RWPE1 (cell line): ENCODE measurements around the gene SHB.
A peak's percentile ranks its signal among the peaks of the same experiment; 100 is the strongest.

Experiments
- CTCF ChIA-PET: fragments of 350-600 bp; sonication (Branson Sonifier 250); formaldehyde crosslinking; extraction: SDS; loops from one replicate; lab custom pipeline; 2021; lab: Yijun Ruan, JAX
- POLR2A ChIA-PET: fragments of 400-600 bp; formaldehyde crosslinking; extraction: SDS; loops from one replicate; lab custom pipeline; 2020; ENCODE audit warnings: antibody characterized with exemption; ENCODE audit not compliant: low non-redundant PET; lab: Yijun Ruan, JAX
- DNase-seq: peaks from one replicate; pipeline ENCODE4 v3.0.0; 2012; ENCODE audit warnings: low spot score
- H3K27ac ChIP-seq: fragments of 450-650 bp; 2 replicates; pipeline ENCODE4 v1.5.1; 2017
- TF ChIP-seq, protein P1 (sequence below): fragments of 450-650 bp; conservative IDR thresholded peaks from 2 replicates; pipeline ENCODE4 v1.5.1; 2017; ENCODE audit warnings: low read depth, mild to moderate bottlenecking

Gene SHB

DNA sequence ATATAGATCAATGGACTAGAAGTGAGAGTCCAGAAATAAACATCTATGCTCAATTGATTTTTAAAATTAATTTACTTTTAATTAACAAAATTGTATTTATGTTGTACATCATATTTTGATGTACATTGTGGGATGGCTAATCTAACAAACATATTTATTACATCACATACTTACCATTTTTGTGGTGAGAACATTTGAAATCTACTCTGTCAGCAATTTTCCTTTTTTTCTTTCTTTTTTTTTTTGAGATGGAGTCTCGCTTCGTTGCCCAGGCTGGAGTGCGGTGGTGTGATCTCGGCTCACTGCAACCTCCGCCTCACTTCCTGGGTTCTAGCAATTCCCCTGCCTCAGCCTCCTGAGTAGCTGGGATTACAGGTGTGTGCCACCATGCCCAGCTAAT is 32.4 kb upstream of the SHB start:
- TF ChIP-seq, protein P1, sequence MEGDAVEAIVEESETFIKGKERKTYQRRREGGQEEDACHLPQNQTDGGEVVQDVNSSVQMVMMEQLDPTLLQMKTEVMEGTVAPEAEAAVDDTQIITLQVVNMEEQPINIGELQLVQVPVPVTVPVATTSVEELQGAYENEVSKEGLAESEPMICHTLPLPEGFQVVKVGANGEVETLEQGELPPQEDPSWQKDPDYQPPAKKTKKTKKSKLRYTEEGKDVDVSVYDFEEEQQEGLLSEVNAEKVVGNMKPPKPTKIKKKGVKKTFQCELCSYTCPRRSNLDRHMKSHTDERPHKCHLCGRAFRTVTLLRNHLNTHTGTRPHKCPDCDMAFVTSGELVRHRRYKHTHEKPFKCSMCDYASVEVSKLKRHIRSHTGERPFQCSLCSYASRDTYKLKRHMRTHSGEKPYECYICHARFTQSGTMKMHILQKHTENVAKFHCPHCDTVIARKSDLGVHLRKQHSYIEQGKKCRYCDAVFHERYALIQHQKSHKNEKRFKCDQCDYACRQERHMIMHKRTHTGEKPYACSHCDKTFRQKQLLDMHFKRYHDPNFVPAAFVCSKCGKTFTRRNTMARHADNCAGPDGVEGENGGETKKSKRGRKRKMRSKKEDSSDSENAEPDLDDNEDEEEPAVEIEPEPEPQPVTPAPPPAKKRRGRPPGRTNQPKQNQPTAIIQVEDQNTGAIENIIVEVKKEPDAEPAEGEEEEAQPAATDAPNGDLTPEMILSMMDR, result no peak
- CTCF ChIA-PET, result interaction anchor here (0.6 to 0.8 kb wide), 2 partner anchors 188 to 238 kb away, joined by 3 read pairs; no protein-coding TSS in a partner anchor
- no peak overlapping the region for H3K27ac ChIP-seq
- POLR2A ChIA-PET, result no interaction called here
- no peak for DNase-seq

DNA sequence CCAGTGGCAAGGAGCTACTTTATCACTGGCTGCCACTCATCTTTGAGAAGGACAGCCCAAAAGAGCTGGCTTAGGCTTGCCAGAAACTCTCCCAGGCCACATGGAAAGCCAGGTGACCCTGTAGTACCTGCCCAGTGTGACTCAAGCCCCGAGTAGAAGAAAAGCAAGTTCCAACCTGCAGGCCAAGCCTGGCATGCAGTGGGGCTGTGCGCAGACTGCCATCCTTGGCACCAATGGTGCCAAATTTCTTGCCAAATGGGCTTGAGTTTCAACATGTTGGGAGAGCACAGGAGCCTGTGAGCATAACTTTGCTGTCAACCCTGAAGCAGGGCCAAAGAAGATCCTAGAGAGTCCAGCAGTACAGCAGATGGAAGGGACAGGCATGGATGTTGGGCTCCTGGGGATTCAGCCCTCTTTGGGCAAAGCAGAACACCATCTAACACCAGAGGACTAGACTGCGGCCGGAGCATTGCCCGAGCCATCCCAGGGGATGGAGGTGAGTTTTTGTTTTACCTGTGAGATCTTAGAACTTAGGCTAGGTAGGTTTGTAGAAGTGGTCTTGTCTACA is 27.3 kb upstream of the SHB start:
- POLR2A ChIA-PET, result no interaction called here
- TF ChIP-seq, protein P1, result no peak
- peak; percentile 98 for DNase-seq
- CTCF ChIA-PET, result interaction anchor here (0.8 kb wide), 1 partner anchor 270 kb away, joined by 3 read pairs; no protein-coding TSS in a partner anchor
- H3K27ac ChIP-seq, result peak overlapping the region; percentile 79

DNA sequence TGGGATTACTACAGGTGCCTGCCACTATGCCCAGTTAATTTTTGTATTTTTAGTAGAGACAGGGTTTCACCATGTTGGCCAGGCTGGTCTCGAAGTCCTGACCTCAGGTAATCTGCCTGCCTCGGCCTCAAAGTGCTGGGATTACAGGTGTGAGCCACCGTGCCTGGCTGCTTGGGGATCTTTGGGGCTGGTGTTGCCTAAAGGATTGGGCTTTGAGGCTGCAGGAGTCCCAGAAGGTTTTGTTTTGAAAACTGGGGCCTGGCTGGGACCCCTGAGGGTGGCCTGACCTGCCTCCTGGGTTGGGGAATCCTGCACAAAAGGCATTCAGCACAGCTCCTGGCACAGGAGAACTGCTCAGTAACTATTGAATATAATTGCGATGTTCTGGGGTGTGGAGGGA is 25.1 kb upstream of the SHB start:
- CTCF ChIA-PET, result no interaction called here
- POLR2A ChIA-PET, result no interaction called here
- H3K27ac ChIP-seq, result no peak overlapping the region
- no peak for DNase-seq
- TF ChIP-seq, protein P1, result no peak

DNA sequence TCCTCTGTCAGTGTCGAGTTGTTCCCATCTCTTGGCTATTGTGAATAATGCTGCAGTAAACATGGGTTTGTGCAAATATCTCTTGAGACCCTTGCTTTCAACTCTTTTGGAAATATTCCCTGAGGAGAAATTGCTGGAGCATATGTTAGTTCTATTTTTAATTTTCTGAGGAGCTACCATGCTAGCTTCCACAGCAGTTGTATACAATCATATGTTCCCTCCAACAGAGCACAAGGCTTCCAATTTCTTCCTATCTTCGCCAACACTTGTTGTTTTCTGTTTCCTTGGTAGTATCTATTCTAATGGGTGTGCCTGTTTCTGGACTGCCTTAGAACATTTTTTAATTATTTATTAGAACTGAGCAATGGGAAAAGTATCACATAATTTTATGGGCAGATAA is 23.6 kb upstream of the SHB start:
- ChIA-PET POLR2A (no interaction called here), CTCF (interaction anchor here (1.1 kb wide), 1 partner anchor 179 kb away, joined by 3 read pairs; no protein-coding TSS in a partner anchor)
- TF ChIP-seq, protein P1, result no peak
- no peak for DNase-seq
- H3K27ac ChIP-seq, result no peak overlapping the region

DNA sequence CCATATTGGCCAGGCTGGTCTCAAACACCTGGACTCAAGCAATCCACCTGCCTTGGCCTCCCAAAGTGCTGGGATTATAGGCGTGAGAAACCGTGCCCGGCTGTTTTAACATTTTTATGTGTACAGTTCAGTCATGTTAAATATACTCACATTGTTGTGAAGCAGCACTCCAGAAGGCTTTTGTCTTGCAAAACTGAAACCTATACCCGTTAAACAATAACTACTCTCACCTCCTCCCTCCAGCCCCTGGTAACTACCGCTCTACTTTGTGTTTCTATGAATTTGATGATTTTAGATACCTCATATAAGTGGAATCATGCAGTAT is 23.1 kb upstream of the SHB start:
- no peak overlapping the region for H3K27ac ChIP-seq
- no peak for DNase-seq
- ChIA-PET CTCF (interaction anchor here (0.7 kb wide), 1 partner anchor 15 kb away, joined by 3 read pairs; no protein-coding TSS in a partner anchor), POLR2A (no interaction called here)
- TF ChIP-seq, protein P1, result no peak

DNA sequence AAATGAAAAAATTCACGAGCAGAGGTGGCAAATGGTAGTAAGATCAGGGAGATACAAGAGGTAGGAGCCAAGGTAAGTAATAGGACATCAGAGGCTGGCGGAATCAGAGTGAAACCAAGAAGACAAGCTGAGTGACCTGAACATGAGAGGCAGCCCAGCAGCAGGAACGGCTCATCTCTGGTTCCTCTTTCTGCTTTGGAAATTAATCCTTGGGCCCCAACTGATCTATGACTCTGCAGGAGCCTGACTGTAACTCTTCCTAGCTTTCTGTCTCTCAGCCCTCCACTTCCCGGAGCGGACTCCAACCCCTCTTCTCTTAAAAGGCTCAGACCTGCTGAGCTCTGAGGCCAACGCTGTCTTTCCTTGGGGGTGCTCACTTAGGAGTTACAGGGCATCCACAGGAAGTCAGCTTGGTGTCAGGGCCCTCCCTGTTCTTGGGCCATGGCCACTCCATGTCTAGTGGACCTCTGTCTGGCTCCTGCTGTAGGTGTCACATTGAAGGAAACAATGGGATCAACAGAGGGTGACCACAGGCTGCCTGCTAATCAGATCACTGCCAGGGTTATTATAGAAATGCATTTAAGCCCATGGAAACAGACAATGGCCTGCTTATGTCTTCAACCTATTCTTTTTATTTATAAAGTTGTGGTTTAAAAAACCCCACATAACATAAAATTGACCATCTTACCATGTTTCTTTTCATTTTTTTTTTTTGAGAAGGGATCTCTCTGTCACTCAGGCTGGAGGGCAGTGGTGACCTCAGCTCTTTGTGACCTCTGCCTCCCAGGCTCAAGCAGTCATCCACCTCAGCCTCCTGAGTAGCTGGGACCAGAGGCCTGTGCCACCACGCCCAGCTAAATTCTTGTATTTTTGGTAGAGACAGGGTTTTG is 22.5 kb upstream of the SHB start:
- no peak overlapping the region for H3K27ac ChIP-seq
- POLR2A ChIA-PET, result no interaction called here
- TF ChIP-seq, protein P1, result no peak
- DNase-seq, result no peak
- CTCF ChIA-PET, result interaction anchor here (0.7 kb wide), 1 partner anchor 15 kb away, joined by 3 read pairs; no protein-coding TSS in a partner anchor
